Inferior parietal cortex (tissue), 1 donor: ENCODE results near the gene AKNA.
"Not testable (repeated sequence)": the region's sequence is repeated elsewhere in the genome, so short reads cannot be mapped to it uniquely, and the experiment has no call there.

ENCODE experiments used
- DNase-seq: peaks from one replicate; pipeline ENCODE4 v3.0.0-alpha.2; 2016; ENCODE audit errors: extremely low spot score

AKNA gene

DNA sequence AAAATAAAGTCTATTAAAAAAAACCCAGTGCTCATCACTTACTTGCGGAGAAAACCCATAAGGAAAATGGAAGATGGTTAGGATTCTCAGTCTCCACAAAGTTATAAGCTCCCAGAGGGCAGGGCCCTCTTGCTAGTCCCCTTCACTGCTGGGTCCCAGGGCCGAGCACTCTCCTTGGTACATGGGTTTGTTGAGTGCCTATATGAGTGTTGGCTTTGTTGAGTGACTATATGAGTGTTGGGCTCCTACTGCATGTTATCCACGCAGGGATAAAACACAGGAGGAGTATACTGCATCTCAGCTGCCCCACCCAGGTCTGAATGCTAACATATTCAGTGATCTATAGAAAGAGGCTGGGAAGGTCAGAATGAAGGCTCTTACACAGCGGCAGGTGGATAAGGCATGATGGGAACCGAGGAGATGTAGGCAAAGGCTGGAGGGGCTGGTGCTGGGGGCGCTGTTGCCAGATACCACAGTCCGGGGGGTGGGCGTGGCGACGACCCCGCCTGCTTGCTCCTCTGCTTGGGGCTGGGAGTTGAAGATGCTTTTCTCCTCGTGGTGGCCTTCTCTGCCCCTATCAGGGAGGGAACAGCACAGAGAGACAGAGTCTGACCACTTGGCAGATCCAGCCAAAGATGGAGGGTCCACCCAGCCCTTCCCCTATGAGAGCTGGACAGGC is 46.5 kb downstream of the AKNA start:
- DNase-seq: no peak

DNA sequence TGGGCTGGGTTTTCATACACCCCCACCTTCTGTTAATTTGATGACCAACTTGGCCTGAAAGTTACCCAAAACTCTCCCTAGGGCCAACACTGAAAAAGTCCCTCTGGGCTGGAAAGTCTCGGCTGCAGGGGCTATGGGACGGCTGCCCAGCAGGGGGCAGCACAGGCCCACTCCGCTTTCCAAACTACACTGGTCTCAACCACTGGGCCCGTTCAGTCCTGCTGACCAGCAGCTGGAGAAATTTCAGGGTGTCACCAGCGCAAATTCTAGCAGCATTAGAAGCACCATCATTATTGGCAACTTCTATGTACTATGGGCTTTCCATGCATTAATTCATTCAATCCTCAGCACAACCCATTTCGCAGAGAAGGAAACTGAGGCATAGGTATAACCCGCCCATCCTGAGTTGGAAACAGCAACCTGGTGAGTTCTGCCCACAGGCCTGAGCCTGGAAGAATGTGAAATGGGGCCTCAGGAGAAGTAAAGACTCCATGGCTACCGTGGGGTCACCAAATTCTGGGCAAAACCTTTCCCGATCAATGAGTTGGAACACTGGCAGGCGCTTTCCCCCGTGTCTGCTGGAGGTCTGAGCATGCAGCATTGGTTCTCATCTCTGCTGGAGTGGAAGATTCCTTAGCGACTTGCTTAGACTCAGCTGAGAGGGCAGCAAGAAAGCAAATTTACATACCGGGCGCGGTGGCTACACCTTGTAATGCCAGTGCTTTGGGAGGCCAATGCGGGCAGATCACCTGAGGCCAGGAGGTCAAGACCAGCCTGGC is 48.5 kb downstream of the AKNA start:
- peak; percentile 27 for DNase-seq

DNA sequence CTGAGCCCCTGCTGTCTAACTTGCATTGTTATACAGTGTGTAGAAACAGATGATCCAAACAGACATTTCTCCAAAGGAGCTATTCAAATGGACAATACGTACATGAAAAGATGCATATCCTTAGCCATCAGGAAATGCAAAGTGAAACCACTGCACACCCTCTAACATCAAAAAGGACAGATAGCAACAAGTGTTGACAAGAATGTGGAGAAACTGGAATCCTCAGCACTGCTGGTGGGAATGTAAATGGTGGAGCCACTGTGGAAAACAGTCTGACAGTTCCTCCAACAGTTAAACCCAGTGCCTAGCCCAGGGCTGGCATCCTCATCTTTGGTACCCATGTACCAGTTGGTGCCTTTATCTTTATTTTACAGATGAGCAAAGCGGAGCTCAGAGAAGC is 49.6 kb downstream of the AKNA start:
- no peak for DNase-seq

DNA sequence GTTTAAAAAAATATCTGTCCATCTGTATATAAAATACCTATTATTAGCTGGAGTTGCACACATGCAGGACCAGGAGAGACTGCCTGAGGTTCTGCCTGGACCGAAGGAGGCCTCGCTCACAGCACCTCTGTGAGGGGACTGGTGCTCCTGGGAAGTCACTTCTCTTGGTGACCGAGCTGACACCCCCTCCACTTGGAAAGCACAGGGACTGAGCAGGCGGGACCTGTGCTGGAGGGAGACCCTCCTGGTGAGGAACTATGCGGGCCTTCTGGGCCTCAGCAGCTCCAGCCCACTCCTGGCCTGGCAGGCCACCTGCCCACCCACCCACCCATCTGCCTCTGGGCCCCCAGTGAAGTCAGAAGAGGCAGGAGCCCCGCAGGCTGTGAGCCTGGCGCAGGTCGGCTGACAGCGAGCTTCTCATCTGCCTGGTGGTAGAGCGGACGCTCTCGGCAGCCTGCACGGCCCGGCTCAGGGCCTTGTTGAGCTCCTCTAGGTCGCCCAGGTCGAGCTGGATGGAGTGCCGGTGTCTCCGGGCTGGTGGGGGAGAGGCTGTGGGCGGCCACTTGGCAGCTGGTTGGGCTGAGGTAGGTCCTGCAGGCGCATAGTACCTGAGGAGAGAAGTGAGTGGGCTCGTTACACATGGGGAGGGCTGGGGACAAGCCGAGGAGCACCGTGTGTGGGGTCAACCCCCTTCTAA is 50.9 kb downstream of the AKNA start:
- no peak for DNase-seq

DNA sequence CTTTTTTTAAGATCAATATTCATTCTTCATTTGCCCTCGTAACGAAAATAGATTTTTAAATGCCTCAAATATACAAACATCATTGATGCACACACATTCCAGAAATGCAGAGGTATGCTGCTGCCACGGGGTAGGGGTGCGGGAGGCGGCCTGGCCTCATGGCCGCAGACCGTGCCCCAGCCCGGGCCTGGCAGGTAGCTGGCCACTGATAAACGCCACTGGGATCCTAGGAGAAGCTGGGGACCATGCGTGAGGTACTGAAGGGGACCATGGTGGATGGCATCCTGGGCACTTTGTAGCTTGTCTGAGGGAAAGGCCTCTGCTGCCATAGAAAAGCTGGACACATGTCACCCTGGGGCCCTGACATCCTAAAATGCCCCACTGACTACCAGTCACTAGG is 51.6 kb downstream of the AKNA start:
- no peak for DNase-seq

- no peak for DNase-seq
Measured at GRCh38 chr9:114335745-114336144, 52.0 kb downstream of the AKNA start.

GRCh38 chr9:114334490-114334889 is 53.3 kb downstream of the AKNA start:
- no peak for DNase-seq

DNA sequence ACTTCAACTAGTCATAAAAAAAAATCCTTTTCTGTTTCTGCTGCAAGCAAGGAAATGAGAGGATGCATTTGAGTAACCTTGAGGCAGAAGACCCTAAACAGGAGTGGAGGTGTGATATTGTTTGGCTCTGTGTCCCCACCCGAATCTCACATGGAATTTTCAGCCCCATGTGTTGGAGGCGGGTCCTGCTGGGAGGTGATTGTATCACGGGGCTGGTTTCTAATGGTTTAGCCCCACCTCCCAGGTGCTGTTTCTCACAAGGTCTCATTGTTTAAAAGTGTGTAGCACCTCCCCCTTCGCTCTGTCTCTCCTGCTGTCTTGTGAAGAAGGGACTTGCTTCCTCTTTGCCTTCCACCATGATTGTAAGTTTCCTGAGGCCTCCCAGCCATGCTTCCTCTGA is 54.1 kb downstream of the AKNA start:
- not testable (repeated sequence) for DNase-seq

DNA sequence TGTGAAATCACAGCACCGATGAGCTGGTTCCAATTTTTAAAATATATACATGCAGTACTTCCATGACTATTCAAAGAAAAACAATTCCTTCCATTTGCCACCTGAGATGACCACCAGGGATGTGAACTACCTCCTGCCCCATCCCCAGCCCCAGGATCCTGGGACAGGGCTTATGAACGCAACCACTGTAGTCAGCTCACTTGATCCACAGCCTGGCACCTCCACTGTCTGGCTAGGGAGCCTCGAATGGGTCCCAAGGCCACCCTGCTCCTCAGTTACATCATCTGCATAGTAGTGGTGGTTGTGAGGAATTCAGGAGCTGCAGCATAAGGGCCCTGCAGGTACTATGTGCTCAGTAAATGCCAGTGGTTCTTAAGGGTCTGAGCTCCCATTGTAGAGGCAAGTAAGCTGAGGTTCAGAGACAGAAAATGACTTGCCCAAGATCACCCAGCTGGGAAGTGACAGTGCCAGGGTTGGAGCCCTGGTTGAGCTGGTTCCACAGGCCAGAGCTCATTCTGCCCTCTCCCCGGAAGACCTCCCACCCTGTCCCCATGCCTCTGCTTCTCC is 55.2 kb downstream of the AKNA start:
- DNase-seq: not testable (repeated sequence)

DNA sequence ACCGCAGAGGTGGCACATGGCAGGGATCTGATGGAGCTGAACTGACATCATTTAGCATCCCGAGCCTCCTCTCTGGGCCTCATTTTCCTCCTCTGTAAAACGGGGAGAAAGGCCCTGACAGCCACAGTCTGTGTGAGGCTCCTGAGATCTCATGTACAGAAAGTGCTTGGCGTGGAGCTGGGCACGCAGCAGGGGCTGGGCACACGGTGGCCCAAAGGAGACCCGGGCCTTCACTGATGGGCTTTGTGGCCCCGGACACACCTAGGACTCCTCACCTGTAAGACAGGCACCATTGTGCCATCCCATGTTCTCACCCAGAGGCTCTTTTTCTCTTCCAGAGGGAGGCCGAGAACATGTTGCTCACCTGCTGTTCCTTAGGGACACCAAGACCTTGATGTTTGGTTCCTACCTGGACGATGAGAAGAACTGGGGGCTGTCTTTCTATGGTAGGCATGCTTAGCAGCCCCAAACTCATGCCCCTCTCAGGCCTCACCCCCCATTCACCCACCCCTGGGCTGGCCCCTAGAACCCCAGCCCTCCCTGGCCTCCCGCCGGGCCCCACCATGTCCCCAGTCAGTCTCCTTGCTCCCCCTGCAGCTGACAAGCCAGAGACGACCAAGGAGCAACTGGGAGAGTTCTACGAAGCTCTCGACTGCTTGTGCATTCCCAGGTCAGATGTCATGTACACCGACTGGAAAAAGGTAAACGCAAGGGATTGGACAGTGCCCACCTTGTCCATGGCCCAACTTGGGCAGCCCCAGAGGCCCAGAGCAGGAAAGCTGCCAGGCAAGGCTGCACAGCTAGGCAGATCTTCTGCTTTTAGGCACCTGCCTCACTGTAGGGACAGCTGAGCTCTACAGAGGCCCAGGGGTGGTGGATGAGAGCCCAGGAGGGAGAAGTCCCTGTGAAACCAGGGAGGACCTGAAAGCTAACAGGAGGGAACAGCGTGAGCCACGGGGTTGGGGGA is 56.3 kb downstream of the AKNA start:
- not testable (repeated sequence) for DNase-seq

- DNase-seq: no peak
Measured at GRCh38 chr9:114330636-114331035, 57.1 kb downstream of the AKNA start.

- DNase-seq: not testable (repeated sequence)
Measured at GRCh38 chr9:114329625-114330022, 58.2 kb downstream of the AKNA start, which contains the start of gene ORM2. TSS of gene ORM2 (plus strand) at chr9:114329869. CDS start at chr9:114329905, 36 bp downstream.

GRCh38 chr9:114328937-114329624 is 58.7 kb downstream of the AKNA start:
- DNase-seq: not testable (repeated sequence)

DNA sequence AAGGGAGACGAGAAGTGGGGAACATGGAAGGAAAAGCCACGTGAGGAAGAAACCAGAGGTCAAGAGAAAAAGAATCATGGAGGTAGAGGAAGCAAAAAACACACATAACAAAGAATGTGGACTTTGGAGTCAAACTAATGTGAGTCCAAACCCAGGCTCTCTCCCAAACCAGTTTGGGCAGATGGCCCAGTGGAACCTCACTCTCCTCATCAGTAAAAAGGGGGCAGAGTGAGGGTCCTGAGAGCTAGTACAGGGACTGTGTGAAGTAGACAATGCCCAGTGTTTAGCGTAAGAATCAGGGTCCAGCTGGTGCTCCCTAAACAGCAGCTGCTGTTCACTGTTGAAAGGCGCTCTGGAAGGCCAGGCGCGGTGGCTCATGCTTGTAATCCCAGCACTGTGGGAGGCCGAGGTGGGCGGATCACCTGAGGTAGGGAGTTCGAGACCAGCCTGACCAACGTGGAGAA is 59.4 kb downstream of the AKNA start:
- DNase-seq: not testable (repeated sequence)

DNA sequence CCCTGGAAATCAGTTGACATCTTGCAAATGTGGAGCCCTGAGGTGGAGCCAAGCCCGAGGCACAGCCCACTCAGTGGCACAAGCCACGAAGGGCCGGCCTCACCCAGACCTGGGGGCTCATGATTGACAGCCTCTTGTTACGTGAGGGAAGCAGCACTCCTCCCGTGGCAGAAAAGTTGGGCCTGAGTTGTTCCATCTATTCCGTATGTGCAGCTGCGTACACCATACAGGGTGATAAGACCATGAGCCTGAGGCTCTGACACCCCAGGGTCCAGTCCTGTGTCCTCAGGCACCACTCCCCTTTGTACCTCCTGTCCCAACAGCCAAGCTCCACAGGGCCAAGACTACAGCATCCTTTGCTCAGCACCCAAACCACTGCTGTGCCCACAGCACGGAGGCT is 60.0 kb downstream of the AKNA start:
- no peak for DNase-seq

GRCh38 chr9:114325684-114326254 is 62.0 kb downstream of the AKNA start:
- not testable (repeated sequence) for DNase-seq

DNA sequence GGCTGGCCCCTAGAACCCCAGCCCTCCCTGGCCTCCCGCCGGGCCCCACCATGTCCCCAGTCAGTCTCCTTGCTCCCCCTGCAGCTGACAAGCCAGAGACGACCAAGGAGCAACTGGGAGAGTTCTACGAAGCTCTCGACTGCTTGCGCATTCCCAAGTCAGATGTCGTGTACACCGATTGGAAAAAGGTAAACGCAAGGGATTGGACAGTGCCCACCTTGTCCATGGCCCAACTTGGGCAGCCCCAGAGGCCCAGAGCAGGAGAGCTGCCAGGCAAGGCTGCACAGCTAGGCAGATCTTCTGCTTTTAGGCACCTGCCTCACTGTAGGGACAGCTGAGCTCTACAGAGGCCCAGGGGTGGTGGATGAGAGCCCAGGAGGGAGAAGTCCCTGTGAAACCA is 62.8 kb downstream of the AKNA start:
- DNase-seq: not testable (repeated sequence)

GRCh38 chr9:114324492-114324891 is 63.3 kb downstream of the AKNA start:
- no peak for DNase-seq

- DNase-seq: not testable (repeated sequence)
Measured at GRCh38 chr9:114323849-114324248, 63.9 kb downstream of the AKNA start.
